Glutamatergic neuron (in vitro differentiated cells): ENCODE data around the gene MFSD12. TPM values are rescaled to one million over a fixed set of nuclear protein-coding genes. Genes with fewer than 3 reads are reported as not detected.
A peak's percentile ranks its signal among the peaks of the same experiment; 100 is the strongest.

Source experiments
- DNase-seq: peaks from one replicate; pipeline ENCODE4 v3.0.0; 2022
- H3K27ac Mint-ChIP-seq: one replicate; pipeline ENCODE4 v1.8.0; 2020; ENCODE audit warnings: mild to moderate bottlenecking, mixed read lengths, inconsistent platforms; ENCODE audit not compliant: unreplicated experiment
- H3K27me3 Mint-ChIP-seq: one replicate; pipeline ENCODE4 v1.8.0; 2020; ENCODE audit warnings: mild to moderate bottlenecking, moderate library complexity, mixed read lengths, inconsistent platforms; ENCODE audit not compliant: unreplicated experiment
- H3K36me3 Mint-ChIP-seq: one replicate; pipeline ENCODE4 v1.8.0; 2020; ENCODE audit warnings: mild to moderate bottlenecking, mixed read lengths, inconsistent platforms; ENCODE audit not compliant: unreplicated experiment
- H3K4me1 Mint-ChIP-seq: one replicate; pipeline ENCODE4 v1.8.0; 2020; ENCODE audit warnings: mild to moderate bottlenecking, low read depth, mixed read lengths, inconsistent platforms; ENCODE audit not compliant: unreplicated experiment
- H3K4me3 Mint-ChIP-seq: one replicate; pipeline ENCODE4 v1.8.0; 2020; ENCODE audit warnings: mild to moderate bottlenecking, mixed read lengths, inconsistent platforms; ENCODE audit not compliant: unreplicated experiment
- H3K9me3 Mint-ChIP-seq: one replicate; pipeline ENCODE4 v1.8.0; 2020; ENCODE audit warnings: mild to moderate bottlenecking, moderate library complexity, mixed read lengths, inconsistent platforms; ENCODE audit not compliant: unreplicated experiment
- total RNA-seq: library from RNA; stranded (reverse); fragmentation: NEBNext Ultra II Directional; extraction: Animal tissue kit (Norgen Biotek cat#: 25700); gene quantifications from one replicate; pipeline ENCODE4 v1.2.1, GENCODE V29; 2021; ENCODE audit not compliant: unreplicated experiment
- TF ChIP-seq, protein P1 (sequence below): fragments of 200-600 bp; sonication (generic); IDR thresholded peaks from one replicate; pipeline ENCODE4 v1.5.0; 2021; ENCODE audit not compliant: partially characterized antibody, unreplicated experiment

MFSD12 gene
- total RNA-seq, 1 donor from 2014 or later = 134 TPM

DNA sequence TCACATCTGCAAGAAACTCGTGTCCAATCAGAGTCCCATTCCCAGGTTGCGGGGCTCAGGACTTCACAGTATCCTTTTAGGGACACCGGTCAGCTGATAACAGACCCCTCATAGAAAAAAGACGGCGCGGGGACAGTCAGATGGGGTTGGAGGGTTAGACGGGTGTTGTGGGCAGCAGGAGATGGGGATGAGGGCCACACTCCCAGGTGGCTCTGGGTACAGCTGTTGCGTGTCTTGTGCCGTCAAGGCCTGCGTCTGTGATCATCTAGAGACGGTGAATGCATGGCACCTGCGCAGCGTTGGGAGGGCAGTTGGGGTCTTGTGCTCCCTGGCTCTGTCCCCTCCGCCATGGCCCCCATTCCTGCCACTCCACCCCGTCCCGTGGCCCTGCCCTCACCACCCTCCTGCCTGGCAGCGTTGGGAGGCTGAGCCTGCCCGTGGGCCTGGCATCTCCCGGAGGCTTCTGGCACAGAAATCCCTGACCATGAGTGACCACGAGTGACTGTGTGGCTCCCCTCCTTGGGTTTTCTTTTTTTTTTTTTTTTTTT is 32.4 kb downstream of the MFSD12 start:
- peaks cover 5% of the 10 kb centered on the region for H3K36me3 Mint-ChIP-seq
- TF ChIP-seq, protein P1, sequence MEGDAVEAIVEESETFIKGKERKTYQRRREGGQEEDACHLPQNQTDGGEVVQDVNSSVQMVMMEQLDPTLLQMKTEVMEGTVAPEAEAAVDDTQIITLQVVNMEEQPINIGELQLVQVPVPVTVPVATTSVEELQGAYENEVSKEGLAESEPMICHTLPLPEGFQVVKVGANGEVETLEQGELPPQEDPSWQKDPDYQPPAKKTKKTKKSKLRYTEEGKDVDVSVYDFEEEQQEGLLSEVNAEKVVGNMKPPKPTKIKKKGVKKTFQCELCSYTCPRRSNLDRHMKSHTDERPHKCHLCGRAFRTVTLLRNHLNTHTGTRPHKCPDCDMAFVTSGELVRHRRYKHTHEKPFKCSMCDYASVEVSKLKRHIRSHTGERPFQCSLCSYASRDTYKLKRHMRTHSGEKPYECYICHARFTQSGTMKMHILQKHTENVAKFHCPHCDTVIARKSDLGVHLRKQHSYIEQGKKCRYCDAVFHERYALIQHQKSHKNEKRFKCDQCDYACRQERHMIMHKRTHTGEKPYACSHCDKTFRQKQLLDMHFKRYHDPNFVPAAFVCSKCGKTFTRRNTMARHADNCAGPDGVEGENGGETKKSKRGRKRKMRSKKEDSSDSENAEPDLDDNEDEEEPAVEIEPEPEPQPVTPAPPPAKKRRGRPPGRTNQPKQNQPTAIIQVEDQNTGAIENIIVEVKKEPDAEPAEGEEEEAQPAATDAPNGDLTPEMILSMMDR = no peak
- peak overlapping the region; percentile 15 for H3K4me3 Mint-ChIP-seq
- H3K4me1 Mint-ChIP-seq = peaks cover 13% of the 10 kb centered on the region
- H3K27ac Mint-ChIP-seq = peak overlapping the region; percentile 82
- no peak for DNase-seq
- H3K9me3 Mint-ChIP-seq = peaks cover 10% of the 10 kb centered on the region
- H3K27me3 Mint-ChIP-seq = peaks cover 4% of the 10 kb centered on the region

DNA sequence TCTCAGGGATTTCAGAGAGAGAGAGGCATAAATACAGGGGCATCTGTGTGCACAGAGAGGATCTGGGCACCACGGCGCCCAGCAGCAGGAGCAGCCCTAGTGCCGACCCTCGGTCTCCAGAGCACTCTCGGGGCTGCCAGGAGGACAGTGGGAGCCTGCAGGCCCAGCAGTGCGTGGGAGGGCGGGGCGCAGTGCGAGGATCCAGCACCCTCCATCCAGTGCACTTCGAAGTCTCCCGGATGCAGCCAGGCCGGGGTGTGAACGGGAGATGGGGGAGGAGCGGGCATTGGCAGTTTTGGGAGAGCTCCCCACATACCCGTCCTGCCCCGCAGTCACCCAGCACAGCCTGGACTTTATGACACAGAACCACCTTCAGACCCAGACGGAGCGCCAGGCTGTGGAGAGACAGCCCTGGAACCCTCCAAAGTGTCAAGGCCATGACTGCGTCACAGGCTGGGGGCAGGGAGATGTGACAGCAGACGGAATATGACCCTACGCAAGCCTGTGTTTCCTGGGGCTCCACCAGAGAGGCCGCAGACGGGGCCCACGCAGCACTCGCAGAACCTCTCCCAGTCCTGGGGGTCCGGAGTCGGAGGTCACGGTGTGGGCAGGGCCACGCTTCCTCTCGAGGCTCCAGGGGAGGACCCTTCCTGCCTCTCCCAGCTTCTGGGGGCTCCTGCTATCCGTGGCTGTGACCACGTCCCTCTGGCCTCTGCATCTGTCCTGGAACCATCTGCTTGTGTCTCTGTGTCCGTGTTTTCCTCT is 33.1 kb downstream of the MFSD12 start:
- Mint-ChIP-seq H3K4me3 (no peak overlapping the region), H3K27ac (peak overlapping the region; percentile 82), H3K27me3 (peaks cover 4% of the 10 kb centered on the region), H3K9me3 (peaks cover 10% of the 10 kb centered on the region), H3K4me1 (peaks cover 13% of the 10 kb centered on the region), H3K36me3 (peaks cover 5% of the 10 kb centered on the region)
- TF ChIP-seq, protein P1 = no peak
- DNase-seq = no peak

DNA sequence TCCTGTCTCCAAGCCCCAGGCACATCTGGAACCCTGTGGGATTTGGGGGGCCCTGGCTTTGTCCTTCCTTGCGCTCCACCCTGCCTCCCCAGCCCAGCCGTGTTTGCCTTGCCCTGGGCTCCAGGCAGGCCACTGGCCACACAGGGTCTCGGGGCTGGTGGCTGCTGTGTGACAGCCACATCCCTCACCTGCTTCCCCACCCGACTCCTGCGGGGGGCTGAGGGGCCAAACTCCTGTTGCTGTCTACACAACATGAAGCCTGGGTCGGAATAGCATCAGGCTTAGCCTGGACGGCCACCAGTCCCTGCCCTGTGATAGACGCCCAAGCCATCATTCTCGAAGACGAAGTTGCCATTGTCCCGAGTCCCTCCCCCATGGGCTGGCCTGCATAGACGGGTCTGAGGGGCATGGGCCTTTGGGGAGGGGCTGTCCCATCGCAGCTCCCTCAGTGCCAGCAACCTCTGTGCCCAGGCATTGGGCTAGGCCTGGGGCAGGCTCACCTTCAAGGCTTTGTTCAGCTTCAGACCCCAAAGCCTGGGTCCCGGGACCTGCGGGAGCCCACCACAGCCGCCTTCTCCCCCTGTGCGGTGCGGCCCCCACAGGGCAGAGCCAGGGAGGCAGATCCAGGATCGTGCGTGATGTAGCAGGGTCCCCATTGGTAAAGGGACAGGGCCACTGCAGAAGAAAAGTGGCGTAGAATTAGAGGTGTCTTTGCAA is 33.9 kb downstream of the MFSD12 start:
- peaks cover 4% of the 10 kb centered on the region for H3K27me3 Mint-ChIP-seq
- H3K36me3 Mint-ChIP-seq = peaks cover 5% of the 10 kb centered on the region
- H3K9me3 Mint-ChIP-seq = peaks cover 10% of the 10 kb centered on the region
- no peak for DNase-seq
- no peak overlapping the region for H3K4me3 Mint-ChIP-seq
- H3K27ac Mint-ChIP-seq = peak overlapping the region; percentile 33
- peaks cover 13% of the 10 kb centered on the region for H3K4me1 Mint-ChIP-seq
- TF ChIP-seq, protein P1 = no peak

DNA sequence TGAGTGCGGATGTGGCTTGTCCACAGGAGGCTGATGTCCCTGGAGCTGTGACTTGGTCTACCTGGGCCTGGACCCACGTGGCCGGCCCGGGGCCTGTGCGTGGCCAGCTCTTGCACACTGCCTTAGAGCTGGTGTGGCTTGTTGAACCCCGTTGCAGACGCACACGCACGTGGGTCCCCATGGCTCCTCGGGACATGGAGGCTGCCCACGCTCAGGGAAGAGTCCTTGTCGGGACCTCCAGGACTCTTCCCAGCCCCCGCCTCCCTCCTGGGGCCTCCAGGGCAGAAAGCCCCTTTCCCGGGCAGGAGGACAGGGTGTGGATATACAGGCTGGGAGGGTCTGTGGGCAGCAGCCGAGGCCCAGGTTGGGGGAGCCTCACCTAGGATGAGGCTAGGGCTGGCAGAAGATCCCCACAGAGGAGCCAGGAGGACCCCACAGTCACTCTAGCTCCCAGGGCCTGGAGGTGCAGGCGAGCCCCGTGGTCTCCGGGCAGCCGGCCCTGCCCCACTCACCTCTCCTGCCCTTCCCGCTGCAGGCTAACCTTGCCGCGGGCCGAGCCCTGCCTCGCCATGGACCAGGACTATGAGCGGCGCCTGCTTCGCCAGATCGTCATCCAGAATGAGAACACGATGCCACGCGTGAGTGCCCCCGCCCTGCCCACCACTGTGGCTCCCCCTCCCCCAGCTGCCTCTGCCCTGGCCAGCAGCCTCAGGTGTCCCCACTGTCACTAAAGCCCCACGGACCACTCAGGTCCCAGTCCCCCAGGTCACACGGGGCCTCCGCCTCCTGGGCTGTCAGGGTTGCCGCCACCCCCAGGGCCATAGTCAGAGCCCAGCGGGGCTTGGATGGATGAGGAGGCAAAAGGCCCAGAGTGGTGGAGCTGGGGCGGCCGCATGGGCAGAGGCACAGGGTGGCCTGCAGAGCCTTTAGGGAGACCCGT is 34.7 kb downstream of the MFSD12 start:
- Mint-ChIP-seq H3K36me3 (peaks cover 5% of the 10 kb centered on the region), H3K4me3 (peak overlapping the region; percentile 34), H3K27me3 (peaks cover 4% of the 10 kb centered on the region), H3K4me1 (peaks cover 13% of the 10 kb centered on the region), H3K9me3 (peaks cover 10% of the 10 kb centered on the region), H3K27ac (no peak overlapping the region)
- TF ChIP-seq, protein P1 = no peak
- DNase-seq = no peak
